ENCODE data around the gene LILRA1.
"Not testable (repeated sequence)": the region's sequence is repeated elsewhere in the genome, so short reads cannot be mapped to it uniquely, and the experiment has no call there.

DNA sequence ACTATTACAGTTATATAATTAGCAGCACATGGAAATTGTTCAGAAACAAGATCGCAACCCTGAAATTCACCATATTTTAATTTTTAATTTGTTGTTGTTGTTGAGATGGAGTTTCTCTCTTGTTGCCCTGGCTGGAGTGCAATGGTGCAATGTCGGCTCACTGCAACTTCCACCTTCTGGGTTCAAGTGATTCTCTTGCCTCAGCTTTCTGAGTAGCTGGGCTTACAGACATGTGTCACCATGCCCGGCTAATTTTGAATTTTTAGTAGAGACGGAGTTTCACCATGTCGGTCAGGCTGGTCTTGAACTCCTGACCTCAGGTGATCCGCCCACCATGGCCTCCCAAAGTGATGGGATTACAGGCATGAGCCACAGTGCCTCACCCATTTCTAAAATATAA lies 30.2 kb upstream of the LILRA1 start:
- TF ChIP-seq, protein P1, sequence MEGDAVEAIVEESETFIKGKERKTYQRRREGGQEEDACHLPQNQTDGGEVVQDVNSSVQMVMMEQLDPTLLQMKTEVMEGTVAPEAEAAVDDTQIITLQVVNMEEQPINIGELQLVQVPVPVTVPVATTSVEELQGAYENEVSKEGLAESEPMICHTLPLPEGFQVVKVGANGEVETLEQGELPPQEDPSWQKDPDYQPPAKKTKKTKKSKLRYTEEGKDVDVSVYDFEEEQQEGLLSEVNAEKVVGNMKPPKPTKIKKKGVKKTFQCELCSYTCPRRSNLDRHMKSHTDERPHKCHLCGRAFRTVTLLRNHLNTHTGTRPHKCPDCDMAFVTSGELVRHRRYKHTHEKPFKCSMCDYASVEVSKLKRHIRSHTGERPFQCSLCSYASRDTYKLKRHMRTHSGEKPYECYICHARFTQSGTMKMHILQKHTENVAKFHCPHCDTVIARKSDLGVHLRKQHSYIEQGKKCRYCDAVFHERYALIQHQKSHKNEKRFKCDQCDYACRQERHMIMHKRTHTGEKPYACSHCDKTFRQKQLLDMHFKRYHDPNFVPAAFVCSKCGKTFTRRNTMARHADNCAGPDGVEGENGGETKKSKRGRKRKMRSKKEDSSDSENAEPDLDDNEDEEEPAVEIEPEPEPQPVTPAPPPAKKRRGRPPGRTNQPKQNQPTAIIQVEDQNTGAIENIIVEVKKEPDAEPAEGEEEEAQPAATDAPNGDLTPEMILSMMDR (IDR thresholded peaks at IDR 0.05) = not testable (repeated sequence)
- not testable (repeated sequence) for TF ChIP-seq POLR2A (IDR thresholded peaks at IDR 0.05)
